ENCODE results near the gene NHLRC2. TPM values are rescaled to one million over a fixed set of nuclear protein-coding genes. Genes with fewer than 3 reads are reported as not detected.

The NHLRC2 gene
- total and polyA plus RNA-seq, 2 experiments from 2014 or later, result 15.5 to 28.1 TPM

DNA sequence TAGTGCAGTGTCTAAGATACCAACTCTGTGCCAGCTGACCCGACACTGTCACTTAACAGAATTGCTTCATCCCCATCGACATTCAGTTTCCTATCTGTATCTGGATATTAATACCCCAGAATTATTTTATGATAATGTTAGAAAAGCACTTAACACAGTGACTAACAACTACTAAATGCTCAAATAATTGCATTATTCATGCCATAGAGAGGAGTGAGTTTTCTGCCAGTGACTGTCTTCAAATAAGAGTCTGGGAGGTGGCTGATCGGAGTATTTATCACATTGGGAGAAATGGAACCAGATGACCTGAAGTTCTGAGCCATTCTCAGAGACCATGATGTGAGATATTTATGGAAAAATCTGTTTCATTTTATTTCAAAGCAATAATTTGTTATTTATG is 65.7 kb downstream of the NHLRC2 start:
- Mint-ChIP-seq H3K4me1 (peaks cover 2% of the 10 kb centered on the region; the same call in 1 of the 3 replicates), H3K27ac (no peak overlapping the region), H3K4me3 (no peak overlapping the region), H3K27me3 (ENCODE audit: insufficient read depth, low read depth, poor library complexity) (no peaks in the 10 kb centered on the region), H3K36me3 (ENCODE audit: low read depth) (no peaks in the 10 kb centered on the region), H3K9me3 (peaks cover 5% of the 10 kb centered on the region; the same call in 1 of the 3 replicates)
- Histone ChIP-seq H3F3A (replicated peaks; ENCODE audit: low read depth) (no peaks in the 10 kb centered on the region), H3K27ac (ENCODE audit: low read depth) (no peak overlapping the region), H3K79me2 (replicated peaks; ENCODE audit: insufficient read depth) (no peaks in the 10 kb centered on the region), H3K36me3 (ENCODE audit: insufficient read depth) (no peaks in the 10 kb centered on the region), H3K4me1 (ENCODE audit: insufficient read depth) (no peaks in the 10 kb centered on the region), H3K9me2 (ENCODE audit: insufficient read depth) (no peaks in the 10 kb centered on the region; the same call in 1 of the 2 replicates), H3K4me3 (no peak overlapping the region), H3K4me2 (no peak overlapping the region), H3K27me3 (ENCODE audit: insufficient read depth) (no peaks in the 10 kb centered on the region), H4K20me1 (replicated peaks; ENCODE audit: insufficient read depth) (no peaks in the 10 kb centered on the region), H2AFZ (no peak overlapping the region)
- ATAC-seq (no peak), DNase-seq (ENCODE audit: low spot score) (no peak)
- TF ChIP-seq JUNB (IDR thresholded peaks at IDR 0.05; ENCODE audit: unreplicated experiment) (no peak), POLR2AphosphoS5 (IDR thresholded peaks at IDR 0.05; ENCODE audit: low read depth) (no peak), ZNF114 (CRISPR knock-in tag; IDR thresholded peaks at IDR 0.05) (no peak), EZH2phosphoT487 (IDR thresholded peaks at IDR 0.05; ENCODE audit: unreplicated experiment) (no peak), NANOG (IDR thresholded peaks at IDR 0.05; ENCODE audit: borderline replicate concordance) (no peak), EZH2 (IDR thresholded peaks at IDR 0.05; ENCODE audit: low read depth, unreplicated experiment) (no peak), STAT1 (IDR thresholded peaks at IDR 0.05; ENCODE audit: unreplicated experiment) (no peak), ZNF331 (CRISPR knock-in tag; IDR thresholded peaks at IDR 0.05; ENCODE audit: low read depth) (no peak), CREB1 (CRISPR knock-in tag; IDR thresholded peaks at IDR 0.05; ENCODE audit: low read depth) (no peak)
- TF ChIP-seq, protein P1, sequence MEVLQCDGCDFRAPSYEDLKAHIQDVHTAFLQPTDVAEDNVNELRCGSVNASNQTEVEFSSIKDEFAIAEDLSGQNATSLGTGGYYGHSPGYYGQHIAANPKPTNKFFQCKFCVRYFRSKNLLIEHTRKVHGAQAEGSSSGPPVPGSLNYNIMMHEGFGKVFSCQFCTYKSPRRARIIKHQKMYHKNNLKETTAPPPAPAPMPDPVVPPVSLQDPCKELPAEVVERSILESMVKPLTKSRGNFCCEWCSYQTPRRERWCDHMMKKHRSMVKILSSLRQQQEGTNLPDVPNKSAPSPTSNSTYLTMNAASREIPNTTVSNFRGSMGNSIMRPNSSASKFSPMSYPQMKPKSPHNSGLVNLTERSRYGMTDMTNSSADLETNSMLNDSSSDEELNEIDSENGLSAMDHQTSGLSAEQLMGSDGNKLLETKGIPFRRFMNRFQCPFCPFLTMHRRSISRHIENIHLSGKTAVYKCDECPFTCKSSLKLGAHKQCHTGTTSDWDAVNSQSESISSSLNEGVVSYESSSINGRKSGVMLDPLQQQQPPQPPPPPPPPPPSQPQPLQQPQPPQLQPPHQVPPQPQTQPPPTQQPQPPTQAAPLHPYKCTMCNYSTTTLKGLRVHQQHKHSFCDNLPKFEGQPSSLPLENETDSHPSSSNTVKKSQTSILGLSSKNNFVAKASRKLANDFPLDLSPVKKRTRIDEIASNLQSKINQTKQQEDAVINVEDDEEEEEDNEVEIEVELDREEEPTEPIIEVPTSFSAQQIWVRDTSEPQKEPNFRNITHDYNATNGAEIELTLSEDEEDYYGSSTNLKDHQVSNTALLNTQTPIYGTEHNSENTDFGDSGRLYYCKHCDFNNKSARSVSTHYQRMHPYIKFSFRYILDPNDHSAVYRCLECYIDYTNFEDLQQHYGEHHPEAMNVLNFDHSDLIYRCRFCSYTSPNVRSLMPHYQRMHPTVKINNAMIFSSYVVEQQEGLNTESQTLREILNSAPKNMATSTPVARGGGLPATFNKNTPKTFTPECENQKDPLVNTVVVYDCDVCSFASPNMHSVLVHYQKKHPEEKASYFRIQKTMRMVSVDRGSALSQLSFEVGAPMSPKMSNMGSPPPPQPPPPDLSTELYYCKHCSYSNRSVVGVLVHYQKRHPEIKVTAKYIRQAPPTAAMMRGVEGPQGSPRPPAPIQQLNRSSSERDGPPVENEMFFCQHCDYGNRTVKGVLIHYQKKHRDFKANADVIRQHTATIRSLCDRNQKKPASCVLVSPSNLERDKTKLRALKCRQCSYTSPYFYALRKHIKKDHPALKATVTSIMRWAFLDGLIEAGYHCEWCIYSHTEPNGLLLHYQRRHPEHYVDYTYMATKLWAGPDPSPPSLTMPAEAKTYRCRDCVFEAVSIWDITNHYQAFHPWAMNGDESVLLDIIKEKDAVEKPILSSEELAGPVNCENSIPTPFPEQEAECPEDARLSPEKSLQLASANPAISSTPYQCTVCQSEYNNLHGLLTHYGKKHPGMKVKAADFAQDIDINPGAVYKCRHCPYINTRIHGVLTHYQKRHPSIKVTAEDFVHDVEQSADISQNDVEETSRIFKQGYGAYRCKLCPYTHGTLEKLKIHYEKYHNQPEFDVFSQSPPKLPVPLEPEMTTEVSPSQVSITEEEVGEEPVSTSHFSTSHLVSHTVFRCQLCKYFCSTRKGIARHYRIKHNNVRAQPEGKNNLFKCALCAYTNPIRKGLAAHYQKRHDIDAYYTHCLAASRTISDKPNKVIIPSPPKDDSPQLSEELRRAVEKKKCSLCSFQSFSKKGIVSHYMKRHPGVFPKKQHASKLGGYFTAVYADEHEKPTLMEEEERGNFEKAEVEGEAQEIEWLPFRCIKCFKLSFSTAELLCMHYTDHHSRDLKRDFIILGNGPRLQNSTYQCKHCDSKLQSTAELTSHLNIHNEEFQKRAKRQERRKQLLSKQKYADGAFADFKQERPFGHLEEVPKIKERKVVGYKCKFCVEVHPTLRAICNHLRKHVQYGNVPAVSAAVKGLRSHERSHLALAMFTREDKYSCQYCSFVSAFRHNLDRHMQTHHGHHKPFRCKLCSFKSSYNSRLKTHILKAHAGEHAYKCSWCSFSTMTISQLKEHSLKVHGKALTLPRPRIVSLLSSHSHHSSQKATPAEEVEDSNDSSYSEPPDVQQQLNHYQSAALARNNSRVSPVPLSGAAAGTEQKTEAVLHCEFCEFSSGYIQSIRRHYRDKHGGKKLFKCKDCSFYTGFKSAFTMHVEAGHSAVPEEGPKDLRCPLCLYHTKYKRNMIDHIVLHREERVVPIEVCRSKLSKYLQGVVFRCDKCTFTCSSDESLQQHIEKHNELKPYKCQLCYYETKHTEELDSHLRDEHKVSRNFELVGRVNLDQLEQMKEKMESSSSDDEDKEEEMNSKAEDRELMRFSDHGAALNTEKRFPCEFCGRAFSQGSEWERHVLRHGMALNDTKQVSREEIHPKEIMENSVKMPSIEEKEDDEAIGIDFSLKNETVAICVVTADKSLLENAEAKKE (CRISPR knock-in tag; IDR thresholded peaks at IDR 0.05), result no peak
- TF ChIP-seq, protein P2, sequence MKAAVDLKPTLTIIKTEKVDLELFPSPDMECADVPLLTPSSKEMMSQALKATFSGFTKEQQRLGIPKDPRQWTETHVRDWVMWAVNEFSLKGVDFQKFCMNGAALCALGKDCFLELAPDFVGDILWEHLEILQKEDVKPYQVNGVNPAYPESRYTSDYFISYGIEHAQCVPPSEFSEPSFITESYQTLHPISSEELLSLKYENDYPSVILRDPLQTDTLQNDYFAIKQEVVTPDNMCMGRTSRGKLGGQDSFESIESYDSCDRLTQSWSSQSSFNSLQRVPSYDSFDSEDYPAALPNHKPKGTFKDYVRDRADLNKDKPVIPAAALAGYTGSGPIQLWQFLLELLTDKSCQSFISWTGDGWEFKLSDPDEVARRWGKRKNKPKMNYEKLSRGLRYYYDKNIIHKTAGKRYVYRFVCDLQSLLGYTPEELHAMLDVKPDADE (IDR thresholded peaks at IDR 0.05), result no peak
- TF ChIP-seq, protein P3, sequence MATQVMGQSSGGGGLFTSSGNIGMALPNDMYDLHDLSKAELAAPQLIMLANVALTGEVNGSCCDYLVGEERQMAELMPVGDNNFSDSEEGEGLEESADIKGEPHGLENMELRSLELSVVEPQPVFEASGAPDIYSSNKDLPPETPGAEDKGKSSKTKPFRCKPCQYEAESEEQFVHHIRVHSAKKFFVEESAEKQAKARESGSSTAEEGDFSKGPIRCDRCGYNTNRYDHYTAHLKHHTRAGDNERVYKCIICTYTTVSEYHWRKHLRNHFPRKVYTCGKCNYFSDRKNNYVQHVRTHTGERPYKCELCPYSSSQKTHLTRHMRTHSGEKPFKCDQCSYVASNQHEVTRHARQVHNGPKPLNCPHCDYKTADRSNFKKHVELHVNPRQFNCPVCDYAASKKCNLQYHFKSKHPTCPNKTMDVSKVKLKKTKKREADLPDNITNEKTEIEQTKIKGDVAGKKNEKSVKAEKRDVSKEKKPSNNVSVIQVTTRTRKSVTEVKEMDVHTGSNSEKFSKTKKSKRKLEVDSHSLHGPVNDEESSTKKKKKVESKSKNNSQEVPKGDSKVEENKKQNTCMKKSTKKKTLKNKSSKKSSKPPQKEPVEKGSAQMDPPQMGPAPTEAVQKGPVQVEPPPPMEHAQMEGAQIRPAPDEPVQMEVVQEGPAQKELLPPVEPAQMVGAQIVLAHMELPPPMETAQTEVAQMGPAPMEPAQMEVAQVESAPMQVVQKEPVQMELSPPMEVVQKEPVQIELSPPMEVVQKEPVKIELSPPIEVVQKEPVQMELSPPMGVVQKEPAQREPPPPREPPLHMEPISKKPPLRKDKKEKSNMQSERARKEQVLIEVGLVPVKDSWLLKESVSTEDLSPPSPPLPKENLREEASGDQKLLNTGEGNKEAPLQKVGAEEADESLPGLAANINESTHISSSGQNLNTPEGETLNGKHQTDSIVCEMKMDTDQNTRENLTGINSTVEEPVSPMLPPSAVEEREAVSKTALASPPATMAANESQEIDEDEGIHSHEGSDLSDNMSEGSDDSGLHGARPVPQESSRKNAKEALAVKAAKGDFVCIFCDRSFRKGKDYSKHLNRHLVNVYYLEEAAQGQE (IDR thresholded peaks at IDR 0.05; ENCODE audit: unreplicated experiment), result no peak
- TF ChIP-seq, protein P4, sequence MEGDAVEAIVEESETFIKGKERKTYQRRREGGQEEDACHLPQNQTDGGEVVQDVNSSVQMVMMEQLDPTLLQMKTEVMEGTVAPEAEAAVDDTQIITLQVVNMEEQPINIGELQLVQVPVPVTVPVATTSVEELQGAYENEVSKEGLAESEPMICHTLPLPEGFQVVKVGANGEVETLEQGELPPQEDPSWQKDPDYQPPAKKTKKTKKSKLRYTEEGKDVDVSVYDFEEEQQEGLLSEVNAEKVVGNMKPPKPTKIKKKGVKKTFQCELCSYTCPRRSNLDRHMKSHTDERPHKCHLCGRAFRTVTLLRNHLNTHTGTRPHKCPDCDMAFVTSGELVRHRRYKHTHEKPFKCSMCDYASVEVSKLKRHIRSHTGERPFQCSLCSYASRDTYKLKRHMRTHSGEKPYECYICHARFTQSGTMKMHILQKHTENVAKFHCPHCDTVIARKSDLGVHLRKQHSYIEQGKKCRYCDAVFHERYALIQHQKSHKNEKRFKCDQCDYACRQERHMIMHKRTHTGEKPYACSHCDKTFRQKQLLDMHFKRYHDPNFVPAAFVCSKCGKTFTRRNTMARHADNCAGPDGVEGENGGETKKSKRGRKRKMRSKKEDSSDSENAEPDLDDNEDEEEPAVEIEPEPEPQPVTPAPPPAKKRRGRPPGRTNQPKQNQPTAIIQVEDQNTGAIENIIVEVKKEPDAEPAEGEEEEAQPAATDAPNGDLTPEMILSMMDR (conservative IDR thresholded peaks at IDR 0.05; ENCODE audit: low read depth in 2 of 2), result no peak

Measured in GM23338 (cell line).